PC-9 (cell line): Measurements from ENCODE around the gene SERPINB13. TPM values are rescaled to one million over a fixed set of nuclear protein-coding genes. Genes with fewer than 3 reads are reported as not detected.
"Not testable (repeated sequence)": the region's sequence is repeated elsewhere in the genome, so short reads cannot be mapped to it uniquely, and the experiment has no call there.

Experiments
- BruUV-seq: library from RNA; stranded (reverse); fragments of 400-500 nt; replicated peaks from 2 replicates; lab custom pipeline; 2021; lab: Mats Ljungman, UMichigan
- CTCF ChIA-PET: fragments of 300-600 bp; sonication (Branson Sonifier 250); formaldehyde crosslinking; loops from one replicate; lab custom pipeline; 2022; ENCODE audit warnings: antibody characterized with exemption; lab: Charles Lee
- POLR2A ChIA-PET: fragments of 300-600 bp; sonication (Branson Sonifier 250); formaldehyde crosslinking; loops from one replicate; lab custom pipeline; 2022; ENCODE audit warnings: antibody characterized with exemption; ENCODE audit not compliant: unreplicated experiment; lab: Charles Lee
- DNase-seq, 2 experiments: peaks; one replicate each; pipeline versions ENCODE4 v3.0.0 to v3.0.0-alpha.2; 2015 to 2022; ENCODE audit warnings: mixed read lengths in 1 of 2
- H2AFZ ChIP-seq: fragments of 200-600 bp; sonication (generic); 2 replicates; pipeline ENCODE4 v1.8.1; 2017; ENCODE audit warnings: antibody characterized with exemption
- H3F3A ChIP-seq: fragments of 200-600 bp; sonication (generic); 2 replicates; pipeline ENCODE4 v1.8.1; 2017; ENCODE audit warnings: antibody characterized with exemption, mild to moderate bottlenecking, low read depth; ENCODE audit not compliant: insufficient read depth
- H3K27ac ChIP-seq: fragments of 200-600 bp; sonication (generic); 2 replicates; pipeline ENCODE4 v1.6.1; 2016; ENCODE audit warnings: mixed run types
- H3K27me3 ChIP-seq: fragments of 200-600 bp; sonication (generic); 2 replicates; pipeline ENCODE4 v1.6.1; 2016; ENCODE audit warnings: low read depth, mixed run types; ENCODE audit not compliant: insufficient read depth
- H3K36me3 ChIP-seq: fragments of 200-600 bp; sonication (generic); 2 replicates; pipeline ENCODE4 v1.6.1; 2016; ENCODE audit warnings: low read depth, mixed run types
- H3K4me1 ChIP-seq: fragments of 200-600 bp; sonication (generic); replicated peaks from 2 replicates; pipeline ENCODE4 v1.6.1; 2016; ENCODE audit warnings: mixed run types; ENCODE audit not compliant: insufficient read depth
- H3K4me2 ChIP-seq: fragments of 200-600 bp; sonication (generic); 2 replicates; pipeline ENCODE4 v1.6.1; 2017; ENCODE audit warnings: mixed run types
- H3K4me3 ChIP-seq: fragments of 200-600 bp; sonication (generic); 2 replicates; pipeline ENCODE4 v1.6.1; 2016; ENCODE audit warnings: mixed run types
- H3K79me2 ChIP-seq: fragments of 200-600 bp; sonication (generic); 2 replicates; pipeline ENCODE4 v1.6.1; 2017; ENCODE audit warnings: low read depth, mixed run types
- H3K9me2 ChIP-seq: fragments of 200-600 bp; sonication (generic); 2 replicates; pipeline ENCODE4 v1.8.1; 2017; ENCODE audit warnings: mild to moderate bottlenecking; ENCODE audit not compliant: insufficient read depth
- H3K9me3 ChIP-seq: fragments of 200-600 bp; sonication (generic); 2 replicates; pipeline ENCODE4 v1.8.1; 2016; ENCODE audit warnings: low read depth; ENCODE audit not compliant: insufficient read depth
- H4K20me1 ChIP-seq: fragments of 200-600 bp; sonication (generic); 2 replicates; pipeline ENCODE4 v1.8.1; 2017; ENCODE audit not compliant: insufficient read depth
- EZH2 ChIP-seq: fragments of 200-600 bp; sonication (generic); IDR thresholded peaks from 2 replicates; pipeline ENCODE4 v1.8.0; 2017; ENCODE audit warnings: antibody characterized with exemption, low read depth
- intact Hi-C: fragments of 100-400 bp; cut with micrococcal nuclease; formaldehyde crosslinking; loops from one replicate; pipeline ENCODE4 v1.10.0; 2022; ENCODE audit not compliant: unreplicated experiment
- total RNA-seq: library from RNA; stranded (reverse); gene quantifications from 2 replicates; pipeline ENCODE4 v1.2.3, GENCODE V29; 2021
- TF ChIP-seq, protein P1 (sequence below): fragments of 200-600 bp; sonication (generic); conservative IDR thresholded peaks from 2 replicates; pipeline ENCODE4 v1.6.1; 2017; ENCODE audit warnings: mixed run types, antibody characterized with exemption, mild to moderate bottlenecking, moderate library complexity

SERPINB13 gene
- total RNA-seq, 1 experiment from 2014 or later = not detected

DNA sequence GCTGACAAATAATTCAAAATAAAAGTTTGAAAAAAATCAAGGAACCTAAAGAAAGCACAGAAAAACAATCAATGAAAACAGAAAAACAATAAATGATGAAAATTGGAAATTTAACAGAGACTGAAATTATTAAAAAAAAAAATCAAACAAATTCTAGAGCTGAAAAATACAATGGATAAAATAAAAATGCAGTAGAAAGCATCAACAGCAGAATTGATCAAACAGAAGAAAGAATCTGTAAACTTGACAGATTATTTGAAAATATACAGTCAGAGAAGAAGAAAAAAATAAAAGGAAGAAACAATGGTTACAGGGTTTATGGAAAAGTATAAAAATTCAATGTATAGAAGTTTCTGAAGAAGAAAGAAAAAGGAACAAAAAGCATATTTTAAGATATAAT lies 40.7 kb downstream of the SERPINB13 start:
- H3K9me2 ChIP-seq = no peaks in the 10 kb centered on the region
- ChIA-PET POLR2A (no interaction called here), CTCF (no interaction called here)
- no peak overlapping the region for H3K4me3 ChIP-seq
- no peak for DNase-seq
- no peaks in the 10 kb centered on the region for H3K79me2 ChIP-seq
- H3K4me2 ChIP-seq = no peak overlapping the region
- no peak overlapping the region for H2AFZ ChIP-seq
- no peak for TF ChIP-seq EZH2
- TF ChIP-seq, protein P1, sequence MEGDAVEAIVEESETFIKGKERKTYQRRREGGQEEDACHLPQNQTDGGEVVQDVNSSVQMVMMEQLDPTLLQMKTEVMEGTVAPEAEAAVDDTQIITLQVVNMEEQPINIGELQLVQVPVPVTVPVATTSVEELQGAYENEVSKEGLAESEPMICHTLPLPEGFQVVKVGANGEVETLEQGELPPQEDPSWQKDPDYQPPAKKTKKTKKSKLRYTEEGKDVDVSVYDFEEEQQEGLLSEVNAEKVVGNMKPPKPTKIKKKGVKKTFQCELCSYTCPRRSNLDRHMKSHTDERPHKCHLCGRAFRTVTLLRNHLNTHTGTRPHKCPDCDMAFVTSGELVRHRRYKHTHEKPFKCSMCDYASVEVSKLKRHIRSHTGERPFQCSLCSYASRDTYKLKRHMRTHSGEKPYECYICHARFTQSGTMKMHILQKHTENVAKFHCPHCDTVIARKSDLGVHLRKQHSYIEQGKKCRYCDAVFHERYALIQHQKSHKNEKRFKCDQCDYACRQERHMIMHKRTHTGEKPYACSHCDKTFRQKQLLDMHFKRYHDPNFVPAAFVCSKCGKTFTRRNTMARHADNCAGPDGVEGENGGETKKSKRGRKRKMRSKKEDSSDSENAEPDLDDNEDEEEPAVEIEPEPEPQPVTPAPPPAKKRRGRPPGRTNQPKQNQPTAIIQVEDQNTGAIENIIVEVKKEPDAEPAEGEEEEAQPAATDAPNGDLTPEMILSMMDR = no peak
- BruUV-seq = no TSS peak
- no peak overlapping the region for H3K27ac ChIP-seq
- H4K20me1 ChIP-seq = no peaks in the 10 kb centered on the region
- H3K4me1 ChIP-seq = no peaks in the 10 kb centered on the region
- intact Hi-C loops = no loop called here
- H3K27me3 ChIP-seq = no peaks in the 10 kb centered on the region
- H3K36me3 ChIP-seq = no peaks in the 10 kb centered on the region
- peaks cover 11% of the 10 kb centered on the region; the same call in 1 of the 2 replicates for H3K9me3 ChIP-seq
- no peaks in the 10 kb centered on the region for H3F3A ChIP-seq

DNA sequence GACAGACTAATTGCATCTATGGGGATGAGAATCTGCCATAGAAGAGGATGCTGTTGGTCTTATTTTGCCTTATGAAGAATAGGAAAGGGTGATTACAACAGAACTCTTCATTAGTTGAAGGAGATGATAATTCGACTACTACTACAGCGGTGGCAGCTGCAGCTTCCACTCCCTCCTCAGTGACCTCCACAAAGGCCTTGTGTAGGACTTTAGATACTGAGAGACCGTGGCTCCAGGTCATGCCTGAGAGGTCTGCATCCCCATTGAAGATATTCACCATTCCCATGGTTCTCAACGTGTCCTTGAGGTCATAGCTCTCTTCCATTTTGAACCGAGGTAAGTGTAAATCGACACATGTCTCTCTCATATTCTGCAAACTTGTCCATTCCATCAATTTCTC lies 50.6 kb downstream of the SERPINB13 start:
- Histone ChIP-seq H4K20me1 (no peaks in the 10 kb centered on the region), H3K79me2 (no peaks in the 10 kb centered on the region), H3F3A (0 out of 2 replicates have a peak, but pooled peaks cover 7% of the 10 kb centered on the region), H3K27me3 (no peaks in the 10 kb centered on the region), H3K9me2 (no peaks in the 10 kb centered on the region), H3K9me3 (peaks cover 6% of the 10 kb centered on the region; the same call in 1 of the 2 replicates), H3K4me1 (peaks cover 19% of the 10 kb centered on the region), H2AFZ (no peak overlapping the region), H3K4me2 (no peak overlapping the region), H3K27ac (no peak overlapping the region), H3K36me3 (no peaks in the 10 kb centered on the region), H3K4me3 (no peak overlapping the region)
- BruUV-seq = no TSS peak
- POLR2A ChIA-PET = no interaction called here
- CTCF ChIA-PET = no interaction called here
- DNase-seq = no peak
- intact Hi-C loops = no loop called here
- TF ChIP-seq, protein P1 = no peak
- no peak for TF ChIP-seq EZH2

DNA sequence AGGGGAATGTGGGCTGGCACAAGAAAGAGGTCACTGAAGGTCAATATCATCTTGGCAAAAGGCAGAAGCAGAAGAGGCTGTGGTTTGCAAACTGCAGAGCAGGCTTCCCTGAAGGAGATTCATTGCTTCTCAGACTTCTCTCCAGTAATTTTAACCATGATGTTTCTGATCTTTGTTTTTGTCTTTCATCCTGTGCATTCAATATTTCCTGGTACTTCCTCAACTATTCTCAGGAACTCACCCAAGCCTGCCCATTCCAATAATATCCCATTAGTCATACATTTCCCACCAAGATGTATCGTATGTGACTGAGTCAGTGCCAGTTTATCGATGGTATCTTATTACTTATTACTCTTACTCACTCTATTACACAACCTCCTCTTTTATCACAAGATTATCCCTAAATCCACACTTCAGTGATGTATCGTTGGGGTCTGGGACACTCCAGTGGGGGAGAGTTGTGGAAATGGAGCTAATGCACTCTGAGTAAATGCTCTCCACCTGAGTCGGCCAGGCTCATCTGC lies 54.1 kb downstream of the SERPINB13 start:
- POLR2A ChIA-PET, CTCF ChIA-PET: not testable (repeated sequence)
- peak in 1 of 2 experiments; percentile 43 for DNase-seq

DNA sequence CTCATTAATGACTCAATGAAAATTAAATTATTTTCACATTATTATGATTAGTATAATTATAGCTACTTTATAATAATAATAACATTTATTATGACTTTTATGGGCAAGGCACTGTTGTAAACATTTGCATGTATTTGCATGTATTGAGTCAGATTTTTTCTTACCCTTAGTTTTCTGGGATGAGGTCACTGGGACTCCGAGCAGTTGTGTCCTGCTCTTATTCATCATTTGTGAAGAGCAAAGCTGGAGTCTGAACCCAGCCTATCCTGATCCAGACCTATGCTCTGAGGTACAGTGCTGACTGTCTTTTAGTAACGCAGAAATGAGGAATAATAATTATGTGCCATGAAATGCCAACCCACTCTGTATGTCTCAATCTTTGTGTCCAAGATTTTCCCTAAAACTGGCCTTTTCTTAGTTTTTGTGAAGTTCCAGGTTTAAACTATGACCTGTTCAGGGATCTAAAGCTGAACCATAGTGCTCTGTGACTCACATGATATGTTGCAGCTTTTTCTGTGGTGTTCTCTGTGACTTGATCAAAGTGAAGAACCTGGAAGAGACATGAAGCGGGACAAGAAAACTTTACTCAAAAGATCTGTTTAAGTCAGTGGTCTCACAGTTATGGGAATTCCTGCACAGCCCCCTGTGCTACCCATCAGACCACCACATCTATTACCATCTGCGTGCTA lies 55.7 kb downstream of the SERPINB13 start:
- H3K4me2 ChIP-seq, intact Hi-C loops, CTCF ChIA-PET, H3K27ac ChIP-seq, DNase-seq, H3K36me3 ChIP-seq, BruUV-seq, H2AFZ ChIP-seq, H3F3A ChIP-seq, H3K9me3 ChIP-seq, POLR2A ChIA-PET, H3K79me2 ChIP-seq, H3K4me3 ChIP-seq, H4K20me1 ChIP-seq, H3K9me2 ChIP-seq, H3K27me3 ChIP-seq: not testable (repeated sequence)
- peaks cover 19% of the 10 kb centered on the region for H3K4me1 ChIP-seq

More for the DNA sequence above, 54.1 kb downstream of the SERPINB13 start:
- H3K27me3 ChIP-seq, H3K9me3 ChIP-seq, H2AFZ ChIP-seq, BruUV-seq, H3K4me3 ChIP-seq, H4K20me1 ChIP-seq, H3K36me3 ChIP-seq, H3F3A ChIP-seq, H3K79me2 ChIP-seq, intact Hi-C loops, H3K9me2 ChIP-seq: not testable (repeated sequence)
- Histone ChIP-seq H3K27ac (peak overlapping the region; percentile 62), H3K4me2 (peak overlapping the region; percentile 13; the same call in 1 of the 2 replicates), H3K4me1 (peaks cover 19% of the 10 kb centered on the region)

DNA sequence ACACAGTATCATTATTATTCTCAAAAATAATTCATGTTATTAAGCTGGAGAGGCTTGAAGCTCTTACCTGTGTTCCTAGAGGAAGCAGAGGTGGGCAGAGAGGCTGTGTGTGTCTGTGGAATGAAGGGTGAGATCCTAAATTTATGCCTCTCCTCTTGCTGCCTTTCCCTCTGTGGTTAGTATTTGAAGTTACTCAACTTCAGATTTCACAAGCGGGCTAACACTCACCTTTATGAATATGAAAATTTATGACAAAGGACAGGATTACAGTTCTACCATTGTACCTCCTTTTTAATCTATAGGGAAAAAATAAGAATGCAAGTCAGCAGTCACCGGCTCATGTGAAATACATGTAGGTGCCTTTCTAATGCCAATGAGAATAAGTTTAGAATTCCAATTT lies 57.0 kb downstream of the SERPINB13 start, which contains the start of gene SERPINB4:
SERPINB4 (minus strand) TSS at position 115 of the 400 bp plus-strand sequence. CDS start 679 bp downstream, outside the sequence.
- H4K20me1 ChIP-seq, intact Hi-C loops, H3K27ac ChIP-seq, H3K4me2 ChIP-seq, H3K9me2 ChIP-seq, H3K79me2 ChIP-seq, CTCF ChIA-PET, H2AFZ ChIP-seq, BruUV-seq, H3K9me3 ChIP-seq, H3K36me3 ChIP-seq, H3K4me3 ChIP-seq, POLR2A ChIA-PET, H3F3A ChIP-seq, H3K27me3 ChIP-seq, DNase-seq: not testable (repeated sequence)
- peaks cover 19% of the 10 kb centered on the region for H3K4me1 ChIP-seq
